ENCODE data around the gene TFPI2. TPM values are rescaled to one million over a fixed set of nuclear protein-coding genes. Genes with fewer than 3 reads are reported as not detected.

The TFPI2 gene
- total RNA-seq, 1 donor from 2014 or later: 61.3 TPM

DNA sequence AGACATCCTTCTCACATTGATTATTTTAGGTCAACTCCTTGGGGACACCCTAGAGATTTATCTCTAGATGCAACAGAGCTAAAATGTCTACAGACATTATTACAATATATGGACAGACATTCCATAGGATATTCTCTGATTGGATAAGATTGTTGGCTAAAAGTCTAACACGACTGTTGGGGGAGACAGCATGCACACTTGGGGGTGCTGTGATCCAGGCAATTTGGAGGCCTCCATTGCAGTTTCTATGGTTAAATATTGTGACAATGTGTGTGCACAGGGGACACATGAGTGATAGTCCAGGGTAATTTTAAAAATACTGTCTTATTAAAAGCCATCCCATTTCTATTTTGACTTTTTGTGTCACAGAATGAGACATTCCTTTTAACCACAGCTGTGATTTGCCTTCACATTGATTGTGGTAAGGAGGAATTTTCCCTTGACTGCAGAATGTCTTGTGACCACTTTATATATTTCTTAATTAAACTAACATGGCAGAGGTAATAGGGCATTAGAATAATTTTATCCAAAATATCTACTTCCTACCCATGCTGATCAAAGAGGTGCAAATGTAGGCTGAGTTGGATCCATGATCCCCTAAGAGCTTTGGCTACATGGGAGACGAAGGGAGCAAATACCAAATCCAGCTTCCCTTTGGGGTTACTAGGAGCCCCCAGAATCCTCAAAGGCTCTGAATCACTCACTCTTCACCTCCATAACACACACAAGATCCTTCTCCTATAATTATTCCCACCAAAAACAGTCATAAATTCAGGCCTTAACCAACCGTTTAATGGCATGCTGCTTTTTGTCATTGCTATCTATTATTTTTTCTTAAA, 7.3 kb downstream of the TFPI2 start:
- DNase-seq (ENCODE audit: extremely low spot score, unreplicated experiment): no peak
- peaks cover 26% of the 10 kb centered on the region for H3K4me1 Mint-ChIP-seq (ENCODE audit: unreplicated experiment)
- H3K4me3 Mint-ChIP-seq (ENCODE audit: unreplicated experiment): no peak overlapping the region
- no peak overlapping the region for H3K27ac Mint-ChIP-seq (ENCODE audit: unreplicated experiment)
- TF ChIP-seq, protein P1, sequence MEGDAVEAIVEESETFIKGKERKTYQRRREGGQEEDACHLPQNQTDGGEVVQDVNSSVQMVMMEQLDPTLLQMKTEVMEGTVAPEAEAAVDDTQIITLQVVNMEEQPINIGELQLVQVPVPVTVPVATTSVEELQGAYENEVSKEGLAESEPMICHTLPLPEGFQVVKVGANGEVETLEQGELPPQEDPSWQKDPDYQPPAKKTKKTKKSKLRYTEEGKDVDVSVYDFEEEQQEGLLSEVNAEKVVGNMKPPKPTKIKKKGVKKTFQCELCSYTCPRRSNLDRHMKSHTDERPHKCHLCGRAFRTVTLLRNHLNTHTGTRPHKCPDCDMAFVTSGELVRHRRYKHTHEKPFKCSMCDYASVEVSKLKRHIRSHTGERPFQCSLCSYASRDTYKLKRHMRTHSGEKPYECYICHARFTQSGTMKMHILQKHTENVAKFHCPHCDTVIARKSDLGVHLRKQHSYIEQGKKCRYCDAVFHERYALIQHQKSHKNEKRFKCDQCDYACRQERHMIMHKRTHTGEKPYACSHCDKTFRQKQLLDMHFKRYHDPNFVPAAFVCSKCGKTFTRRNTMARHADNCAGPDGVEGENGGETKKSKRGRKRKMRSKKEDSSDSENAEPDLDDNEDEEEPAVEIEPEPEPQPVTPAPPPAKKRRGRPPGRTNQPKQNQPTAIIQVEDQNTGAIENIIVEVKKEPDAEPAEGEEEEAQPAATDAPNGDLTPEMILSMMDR (IDR thresholded peaks at IDR 0.05): no peak
- H3K9me3 Mint-ChIP-seq (ENCODE audit: unreplicated experiment): peaks cover 10% of the 10 kb centered on the region
- H3K27me3 Mint-ChIP-seq (ENCODE audit: unreplicated experiment): no peaks in the 10 kb centered on the region
- peaks cover 7% of the 10 kb centered on the region for H3K36me3 Mint-ChIP-seq (ENCODE audit: unreplicated experiment)

DNA sequence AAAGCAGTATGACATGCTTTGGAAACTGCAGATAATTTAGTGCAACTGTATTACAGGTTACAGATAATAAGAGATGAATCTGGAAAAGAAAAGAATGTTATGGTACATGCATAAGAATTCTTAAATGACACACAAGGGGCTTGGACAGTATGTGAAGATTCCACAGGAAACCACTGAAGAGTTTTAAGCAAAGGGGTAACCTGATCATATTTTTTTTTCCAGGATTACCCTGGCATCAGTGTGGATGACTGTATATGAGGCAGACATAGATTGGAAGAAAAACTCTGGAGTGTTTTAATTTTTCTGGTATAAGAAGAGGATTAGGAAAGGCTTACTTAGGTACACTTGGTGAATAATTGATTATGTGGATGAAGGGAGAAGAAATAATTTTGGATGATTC, 8.1 kb downstream of the TFPI2 start:
- H3K9me3 Mint-ChIP-seq (ENCODE audit: unreplicated experiment): peaks cover 14% of the 10 kb centered on the region
- H3K36me3 Mint-ChIP-seq (ENCODE audit: unreplicated experiment): peaks cover 11% of the 10 kb centered on the region
- DNase-seq (ENCODE audit: extremely low spot score, unreplicated experiment): no peak
- H3K4me1 Mint-ChIP-seq (ENCODE audit: unreplicated experiment): peaks cover 22% of the 10 kb centered on the region
- TF ChIP-seq, protein P1 (IDR thresholded peaks at IDR 0.05): no peak
- H3K4me3 Mint-ChIP-seq (ENCODE audit: unreplicated experiment): no peak overlapping the region
- peak overlapping the region; percentile 5 for H3K27ac Mint-ChIP-seq (ENCODE audit: unreplicated experiment)
- H3K27me3 Mint-ChIP-seq (ENCODE audit: unreplicated experiment): no peaks in the 10 kb centered on the region

DNA sequence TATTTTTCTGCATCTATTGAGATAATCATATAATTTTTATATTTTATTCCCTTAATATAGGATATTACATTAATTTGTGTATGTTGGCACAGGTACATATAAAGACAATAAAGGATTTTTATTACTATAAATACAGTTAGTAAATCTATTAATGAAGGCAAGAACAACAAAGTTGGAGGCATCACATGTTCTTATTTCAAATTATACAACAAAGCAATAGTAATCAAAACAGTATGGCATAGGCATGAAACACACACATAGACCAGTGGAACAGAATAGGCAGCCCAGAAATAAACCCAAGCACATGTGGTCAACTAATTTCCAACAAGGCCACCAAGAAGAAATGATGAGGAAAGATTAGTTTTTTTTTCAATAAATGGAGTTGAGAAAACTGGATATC, 11.2 kb downstream of the TFPI2 start:
- TF ChIP-seq, protein P1 (IDR thresholded peaks at IDR 0.05): no peak
- DNase-seq (ENCODE audit: extremely low spot score, unreplicated experiment): no peak
- Mint-ChIP-seq H3K4me3 (ENCODE audit: unreplicated experiment) (no peak overlapping the region), H3K27me3 (ENCODE audit: unreplicated experiment) (no peaks in the 10 kb centered on the region), H3K36me3 (ENCODE audit: unreplicated experiment) (peaks cover 10% of the 10 kb centered on the region), H3K4me1 (ENCODE audit: unreplicated experiment) (peaks cover 19% of the 10 kb centered on the region), H3K9me3 (ENCODE audit: unreplicated experiment) (peaks cover 18% of the 10 kb centered on the region), H3K27ac (ENCODE audit: unreplicated experiment) (no peak overlapping the region)

DNA sequence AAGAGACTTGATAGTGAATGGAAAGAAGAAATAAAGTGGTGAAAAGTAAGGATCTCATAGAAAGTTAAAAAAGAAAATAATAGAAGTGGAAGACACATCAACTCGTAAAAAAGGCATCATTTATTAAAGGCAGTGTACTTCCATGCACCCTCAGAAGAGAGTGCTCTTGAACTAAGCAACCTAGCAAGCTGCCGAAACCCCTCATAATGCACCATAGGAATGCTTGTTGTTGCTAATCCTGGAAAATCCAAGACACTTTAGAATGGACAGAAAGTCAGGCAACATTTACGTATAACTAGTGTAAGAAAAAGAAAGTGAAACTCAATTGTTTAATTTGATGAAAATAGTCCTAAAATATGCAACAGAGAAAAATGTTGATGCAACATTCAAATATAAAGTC, 12.8 kb downstream of the TFPI2 start:
- Mint-ChIP-seq H3K4me3 (ENCODE audit: unreplicated experiment) (no peak overlapping the region), H3K36me3 (ENCODE audit: unreplicated experiment) (peaks cover 10% of the 10 kb centered on the region), H3K27me3 (ENCODE audit: unreplicated experiment) (no peaks in the 10 kb centered on the region), H3K4me1 (ENCODE audit: unreplicated experiment) (peaks cover 7% of the 10 kb centered on the region), H3K9me3 (ENCODE audit: unreplicated experiment) (peaks cover 18% of the 10 kb centered on the region), H3K27ac (ENCODE audit: unreplicated experiment) (no peak overlapping the region)
- TF ChIP-seq, protein P1 (IDR thresholded peaks at IDR 0.05): no peak
- no peak for DNase-seq (ENCODE audit: extremely low spot score, unreplicated experiment)

DNA sequence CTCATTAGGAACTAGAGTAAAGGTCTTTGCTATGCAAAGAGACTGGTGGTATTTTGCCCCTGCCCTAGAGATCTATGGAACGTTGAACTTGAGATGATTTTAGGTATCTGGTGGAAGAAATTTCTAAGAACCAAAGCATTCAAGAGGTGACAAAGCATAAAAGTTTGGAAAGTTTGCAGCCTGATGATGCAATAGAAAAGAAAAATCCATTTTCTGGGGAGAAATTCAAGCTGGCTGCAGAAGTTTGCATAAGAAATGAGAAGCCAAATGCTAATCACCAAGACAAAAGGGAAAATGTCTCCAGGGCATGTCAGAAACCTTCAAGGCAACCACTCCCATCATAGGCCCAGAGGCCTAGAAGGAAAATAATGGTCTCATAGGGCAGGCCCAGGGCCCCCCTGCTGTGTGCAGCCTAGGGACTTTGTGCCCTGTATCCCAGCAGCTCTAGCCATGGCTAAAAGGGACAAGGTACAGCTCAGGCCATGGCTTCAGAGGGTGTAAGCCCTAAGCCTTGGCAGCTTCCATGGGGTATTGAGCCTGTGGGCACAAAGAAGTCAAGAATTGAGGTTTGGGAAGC, 16.5 kb downstream of the TFPI2 start:
- Mint-ChIP-seq H3K36me3 (ENCODE audit: unreplicated experiment) (peaks cover 6% of the 10 kb centered on the region), H3K4me1 (ENCODE audit: unreplicated experiment) (no peaks in the 10 kb centered on the region)

More for the DNA sequence above, 16.5 kb downstream of the TFPI2 start:
- DNase-seq (ENCODE audit: extremely low spot score, unreplicated experiment): no peak
- H3K4me3 Mint-ChIP-seq (ENCODE audit: unreplicated experiment): no peak overlapping the region
- no peaks in the 10 kb centered on the region for H3K27me3 Mint-ChIP-seq (ENCODE audit: unreplicated experiment)
- TF ChIP-seq, protein P1 (IDR thresholded peaks at IDR 0.05): no peak
- peaks cover 8% of the 10 kb centered on the region for H3K9me3 Mint-ChIP-seq (ENCODE audit: unreplicated experiment)
- no peak overlapping the region for H3K27ac Mint-ChIP-seq (ENCODE audit: unreplicated experiment)
